Airway epithelial cell (primary cell): ENCODE measurements around the gene KRT83. TPM values are rescaled to one million over a fixed set of nuclear protein-coding genes. Genes with fewer than 3 reads are reported as not detected.

Experiments
- total RNA-seq: library from RNA; depleted of rRNA; stranded (reverse); fragments of >200 nt; gene quantifications from 2 replicates; pipeline ENCODE4 v1.2.3, GENCODE V29; 2015

The KRT83 gene
- total RNA-seq = not detected in 2 replicates

DNA sequence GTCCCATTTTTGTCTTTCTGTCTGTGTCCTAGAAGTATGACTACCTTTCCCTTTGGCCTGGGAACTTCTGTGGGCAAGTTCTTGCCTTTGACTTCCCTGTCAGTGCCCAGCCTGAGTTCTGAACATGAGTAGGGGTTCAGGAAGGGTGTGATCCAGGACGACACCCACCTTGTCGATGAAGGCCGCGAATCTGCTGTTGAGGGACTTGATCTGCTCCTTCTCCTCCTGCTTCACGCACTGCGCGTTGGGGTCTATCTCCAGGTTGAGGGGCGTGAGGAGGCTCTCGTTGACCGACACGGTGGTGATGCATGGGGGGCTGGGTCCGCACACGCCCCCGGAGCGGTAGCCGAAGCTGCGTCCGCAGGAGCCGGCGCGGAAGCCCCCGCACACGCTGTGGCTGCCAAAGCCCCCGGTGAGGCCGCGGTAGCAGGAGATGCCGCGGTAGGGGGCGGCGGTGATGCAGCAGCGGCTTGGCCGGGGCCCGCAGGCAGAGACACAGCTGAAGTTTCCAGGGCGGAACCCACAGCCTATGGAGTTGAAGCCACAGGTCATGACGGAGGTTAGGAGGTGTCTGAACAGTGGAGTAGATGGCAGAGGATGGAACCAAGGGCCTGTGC lies at the start of gene KRT83:
KRT83 (minus strand) TSS at position 615 of the 617 bp plus-strand sequence; CDS start at position 552, 63 bp downstream.

GRCh38 chr12:52366738-52367485 lies 45.7 kb upstream of the KRT83 start, which contains the start of gene KRT85:
KRT85 (minus strand) TSS chr12:52367481; CDS start chr12:52367405, 76 bp downstream.

GRCh38 chr12:52291267-52291935 lies 29.8 kb downstream of the KRT83 start, which contains the start of gene KRT81:
KRT81 (minus strand) TSS chr12:52291534; CDS start chr12:52291465, 69 bp downstream.

DNA sequence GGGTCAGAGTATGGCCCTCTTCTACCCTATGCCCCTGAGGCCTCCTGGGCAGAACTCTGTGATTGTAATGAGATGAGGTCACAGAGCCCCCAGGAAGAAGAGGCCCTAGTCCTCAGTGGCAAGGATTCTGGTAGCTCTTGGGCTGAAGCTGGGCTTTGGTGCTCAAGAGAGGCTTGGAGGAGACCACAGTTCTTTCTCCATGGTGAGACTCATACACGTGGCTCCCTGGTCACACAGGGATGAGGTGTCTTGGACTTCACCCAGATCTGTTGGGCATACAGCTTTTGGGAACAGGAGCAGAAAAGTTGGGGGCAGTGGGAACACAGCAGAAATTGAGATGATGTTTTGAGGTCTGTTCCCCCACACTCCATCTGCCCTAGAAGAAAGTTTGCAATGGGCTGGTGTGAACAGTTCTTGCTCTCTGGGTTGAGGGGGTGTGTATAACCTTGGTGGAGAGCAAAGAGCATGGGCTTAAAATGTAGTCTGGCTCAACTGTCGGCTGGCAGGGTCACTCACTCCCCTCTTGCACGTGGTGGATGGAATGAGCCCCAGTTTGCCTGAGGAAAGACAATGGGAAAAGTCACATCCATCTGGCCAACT lies 46.6 kb downstream of the KRT83 start, which contains the start of gene KRT86:
KRT86 (plus strand) TSS at position 125 of the 600 bp plus-strand sequence. CDS start 27,272 bp downstream, outside the sequence.

Other genes with a start within 250 kb of the KRT83 start
- not detected in 2 replicates for gene SMIM41, start 241.7 kb downstream of the KRT83 start, total RNA-seq
- gene KRT80, start 129.4 kb downstream of the KRT83 start, total RNA-seq = 6.5 and 7.3 TPM in 2 replicates
- 1,213 and 1,216 TPM in 2 replicates for gene KRT7, start 88.2 kb downstream of the KRT83 start, total RNA-seq
- 0.56 TPM in 1 of 2 replicates, not detected in the other for gene KRT86, start 46.8 kb downstream of the KRT83 start, total RNA-seq
- 35.9 and 54.8 TPM in 2 replicates for gene KRT81, start 29.9 kb downstream of the KRT83 start, total RNA-seq
- not detected in 2 replicates for gene KRT85, start 46.1 kb upstream of the KRT83 start, total RNA-seq
- 0.07 TPM in 1 of 2 replicates, not detected in the other for gene KRT84, start 64.3 kb upstream of the KRT83 start, total RNA-seq
- gene KRT82, start 84.9 kb upstream of the KRT83 start, total RNA-seq = not detected in 2 replicates
- 2.1 and 2.6 TPM in 2 replicates for gene KRT75, start 113.0 kb upstream of the KRT83 start, total RNA-seq
- gene KRT6B, start 130.7 kb upstream of the KRT83 start, total RNA-seq = 1,596 and 1,655 TPM in 2 replicates
- gene KRT6C, start 152.4 kb upstream of the KRT83 start, total RNA-seq = 220 and 261 TPM in 2 replicates
- 9,998 and 10,940 TPM in 2 replicates for gene KRT6A, start 171.9 kb upstream of the KRT83 start, total RNA-seq
- 10,625 and 11,680 TPM in 2 replicates for gene KRT5, start 199.0 kb upstream of the KRT83 start, total RNA-seq
- gene KRT71, start 231.7 kb upstream of the KRT83 start, total RNA-seq = not detected in 2 replicates